ENCODE measurements around the gene FGD3. TPM values are rescaled to one million over a fixed set of nuclear protein-coding genes. Genes with fewer than 3 reads are reported as not detected.

FGD3 gene
- total RNA-seq, 4 donors from 2014 or later = 0.29 to 4.9 (median 2.9) TPM

DNA sequence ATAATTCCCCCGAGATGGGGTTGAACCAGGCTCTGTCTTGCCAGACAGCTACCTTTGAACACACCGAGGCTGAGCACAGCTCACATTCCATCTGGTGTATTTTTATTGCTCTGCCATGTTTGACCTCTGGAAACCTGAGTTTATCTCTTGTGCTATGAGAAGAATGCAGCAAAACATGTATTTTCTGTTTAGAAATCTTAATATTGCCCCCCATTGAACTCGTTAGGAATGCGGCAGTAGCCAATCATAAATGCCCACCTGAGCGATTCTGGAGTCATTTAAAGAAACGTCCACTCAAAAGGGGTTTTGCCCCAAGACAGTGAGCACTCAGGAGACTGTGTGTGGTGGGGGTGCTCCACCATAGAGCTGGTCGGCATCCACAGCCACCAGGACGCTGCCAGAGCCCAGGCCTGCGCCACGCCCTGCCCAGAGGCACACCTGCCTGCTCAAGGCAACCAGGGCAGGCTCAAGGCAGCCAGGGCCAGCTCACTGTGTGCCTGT, 26.9 kb downstream of the FGD3 start:
- Histone ChIP-seq H3K4me3 (no peak overlapping the region), H3K27ac (no peak overlapping the region), H3K4me1 (no peaks in the 10 kb centered on the region), H3K36me3 (no peaks in the 10 kb centered on the region), H3K27me3 (no peaks in the 10 kb centered on the region), H3K9me3 (no peaks in the 10 kb centered on the region)
- TF ChIP-seq, protein P1, sequence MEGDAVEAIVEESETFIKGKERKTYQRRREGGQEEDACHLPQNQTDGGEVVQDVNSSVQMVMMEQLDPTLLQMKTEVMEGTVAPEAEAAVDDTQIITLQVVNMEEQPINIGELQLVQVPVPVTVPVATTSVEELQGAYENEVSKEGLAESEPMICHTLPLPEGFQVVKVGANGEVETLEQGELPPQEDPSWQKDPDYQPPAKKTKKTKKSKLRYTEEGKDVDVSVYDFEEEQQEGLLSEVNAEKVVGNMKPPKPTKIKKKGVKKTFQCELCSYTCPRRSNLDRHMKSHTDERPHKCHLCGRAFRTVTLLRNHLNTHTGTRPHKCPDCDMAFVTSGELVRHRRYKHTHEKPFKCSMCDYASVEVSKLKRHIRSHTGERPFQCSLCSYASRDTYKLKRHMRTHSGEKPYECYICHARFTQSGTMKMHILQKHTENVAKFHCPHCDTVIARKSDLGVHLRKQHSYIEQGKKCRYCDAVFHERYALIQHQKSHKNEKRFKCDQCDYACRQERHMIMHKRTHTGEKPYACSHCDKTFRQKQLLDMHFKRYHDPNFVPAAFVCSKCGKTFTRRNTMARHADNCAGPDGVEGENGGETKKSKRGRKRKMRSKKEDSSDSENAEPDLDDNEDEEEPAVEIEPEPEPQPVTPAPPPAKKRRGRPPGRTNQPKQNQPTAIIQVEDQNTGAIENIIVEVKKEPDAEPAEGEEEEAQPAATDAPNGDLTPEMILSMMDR (IDR thresholded peaks at IDR 0.05) = no peak
- no peak for TF ChIP-seq POLR2A (IDR thresholded peaks at IDR 0.05)
- DNase-seq = no peak
- intact Hi-C loops (cut with DNase I; ENCODE audit: low total_unique reads) = no loop called here

DNA sequence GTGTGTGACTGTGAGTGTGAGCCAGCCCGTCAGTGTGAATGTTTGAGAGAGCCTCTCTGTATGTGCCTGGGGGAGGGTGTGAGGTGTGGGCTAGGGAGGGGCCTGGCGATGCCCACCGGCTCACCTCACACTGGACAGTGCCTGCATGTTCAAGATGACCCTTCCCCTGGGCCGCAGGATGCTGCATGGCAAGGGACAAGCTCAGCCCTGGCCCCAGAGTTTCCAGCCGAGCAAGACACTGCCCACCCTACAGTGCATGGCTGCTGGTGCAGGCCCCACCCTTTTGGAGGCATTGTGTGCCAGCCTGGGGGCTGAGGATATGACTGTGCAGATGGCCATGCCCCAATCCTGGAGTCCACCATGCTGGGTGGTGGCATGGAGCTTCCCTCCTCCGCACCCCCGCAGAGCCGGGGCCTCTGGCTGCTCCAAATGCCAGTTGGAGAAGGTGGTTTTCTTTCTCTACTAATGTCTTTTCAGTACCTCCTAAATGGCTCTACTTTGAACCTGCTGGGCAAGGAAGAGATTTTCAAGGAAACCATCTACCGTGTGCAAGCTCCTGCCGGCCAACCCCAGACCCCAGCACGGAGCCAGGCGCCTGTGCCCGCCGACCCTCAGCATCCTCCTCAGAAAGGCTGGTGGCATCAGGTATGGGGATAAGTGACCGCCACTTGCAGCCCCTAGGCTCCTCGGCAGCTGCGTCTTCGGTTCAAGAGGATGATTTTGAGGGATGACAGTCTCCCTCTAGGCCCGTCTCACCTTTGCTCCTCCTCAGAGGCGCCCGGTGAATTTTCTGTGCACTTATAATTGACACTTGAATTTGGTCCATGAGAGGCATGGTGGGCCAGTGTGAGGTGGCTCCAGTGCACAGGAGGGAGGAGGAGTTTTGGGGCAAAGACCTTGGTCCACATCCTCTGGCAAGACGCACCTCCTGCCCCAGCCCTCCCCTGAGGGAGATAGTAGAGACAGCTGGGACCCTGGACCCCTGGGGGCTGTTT, 27.7 kb downstream of the FGD3 start:
- Histone ChIP-seq H3K36me3 (no peaks in the 10 kb centered on the region), H3K4me3 (no peak overlapping the region), H3K27ac (no peak overlapping the region), H3K27me3 (no peaks in the 10 kb centered on the region), H3K9me3 (no peaks in the 10 kb centered on the region), H3K4me1 (no peaks in the 10 kb centered on the region)
- intact Hi-C loops (cut with DNase I; ENCODE audit: low total_unique reads) = no loop called here
- TF ChIP-seq POLR2A (IDR thresholded peaks at IDR 0.05) = no peak
- TF ChIP-seq, protein P1 (IDR thresholded peaks at IDR 0.05) = no peak
- no peak for DNase-seq

DNA sequence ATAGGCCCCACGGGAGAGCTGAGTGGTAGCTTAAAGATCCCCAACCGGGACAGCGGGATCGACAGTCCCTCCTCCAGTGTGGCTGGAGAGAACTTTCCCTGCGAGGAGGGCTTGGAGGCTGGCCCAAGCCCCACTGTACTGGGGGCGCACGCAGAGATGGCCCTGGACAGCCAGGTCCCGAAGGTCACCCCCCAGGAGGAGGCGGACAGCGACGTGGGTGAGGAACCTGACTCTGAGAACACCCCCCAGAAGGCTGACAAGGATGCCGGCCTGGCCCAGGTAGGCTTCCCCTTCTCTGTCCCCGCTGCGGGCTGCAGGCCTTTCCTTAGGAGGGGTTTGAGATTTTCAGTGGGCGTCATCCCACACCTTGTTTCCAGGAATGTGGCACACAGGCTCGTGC, 29.1 kb downstream of the FGD3 start:
- Histone ChIP-seq H3K36me3 (no peaks in the 10 kb centered on the region), H3K9me3 (no peaks in the 10 kb centered on the region), H3K27me3 (no peaks in the 10 kb centered on the region), H3K4me1 (no peaks in the 10 kb centered on the region), H3K4me3 (no peak overlapping the region), H3K27ac (no peak overlapping the region)
- intact Hi-C loops (cut with DNase I; ENCODE audit: low total_unique reads) = no loop called here
- TF ChIP-seq POLR2A (IDR thresholded peaks at IDR 0.05) = no peak
- TF ChIP-seq, protein P1 (IDR thresholded peaks at IDR 0.05) = no peak
- no peak for DNase-seq

DNA sequence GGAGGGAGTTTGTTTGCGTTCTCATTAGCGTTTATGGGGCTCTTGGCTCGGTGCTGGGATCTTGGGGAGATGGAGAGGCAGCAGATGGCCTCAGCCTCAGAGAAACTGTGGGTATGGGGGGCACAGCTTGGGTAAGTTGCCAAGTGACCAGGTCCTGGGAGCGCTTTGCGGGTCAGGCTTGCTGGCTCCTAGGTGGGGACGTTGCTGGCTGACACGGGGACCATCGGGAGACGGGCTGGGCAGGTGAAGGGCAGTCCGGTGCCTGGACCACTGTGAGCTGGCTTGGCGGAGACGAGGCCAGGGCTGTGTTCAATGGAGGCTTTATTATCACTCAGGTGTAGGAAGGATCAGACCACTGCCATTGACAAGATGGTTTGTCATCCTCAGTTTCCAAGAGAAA, 30.0 kb downstream of the FGD3 start:
- intact Hi-C loops (cut with DNase I; ENCODE audit: low total_unique reads) = no loop called here
- DNase-seq = no peak
- H3K4me1 ChIP-seq = no peaks in the 10 kb centered on the region
- TF ChIP-seq, protein P1 (IDR thresholded peaks at IDR 0.05) = no peak
- no peak for TF ChIP-seq POLR2A (IDR thresholded peaks at IDR 0.05)
- H3K27me3 ChIP-seq = no peaks in the 10 kb centered on the region
- H3K36me3 ChIP-seq = no peaks in the 10 kb centered on the region
- no peaks in the 10 kb centered on the region for H3K9me3 ChIP-seq
- no peak overlapping the region for H3K27ac ChIP-seq
- H3K4me3 ChIP-seq = no peak overlapping the region

DNA sequence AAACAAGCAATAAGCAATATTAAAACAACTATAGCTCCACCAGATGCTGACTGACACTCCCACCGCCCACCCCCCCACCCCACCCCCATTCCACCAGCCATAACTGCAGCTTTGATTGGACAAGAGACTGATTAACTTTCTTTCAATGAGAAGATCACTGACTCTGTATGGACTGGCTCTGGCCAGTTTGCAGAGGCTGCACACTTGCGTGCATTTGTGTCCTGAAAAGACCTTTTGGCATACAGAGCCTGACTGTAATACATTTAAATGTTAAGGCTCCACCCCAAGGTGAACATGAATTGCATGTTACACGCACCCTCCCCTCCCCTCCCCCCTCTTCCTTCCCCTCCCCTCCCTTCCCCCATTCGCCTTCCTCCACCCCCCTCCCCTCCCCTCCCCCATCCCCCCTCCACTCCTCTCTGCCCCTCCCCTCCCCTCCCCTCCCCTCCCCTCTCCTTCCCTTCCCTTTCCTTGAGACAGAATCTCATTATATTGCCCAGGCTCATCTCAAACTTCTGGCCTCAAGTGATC, 31.1 kb downstream of the FGD3 start:
- no peak for DNase-seq
- no peaks in the 10 kb centered on the region for H3K36me3 ChIP-seq
- H3K27ac ChIP-seq = no peak overlapping the region
- no peaks in the 10 kb centered on the region for H3K27me3 ChIP-seq
- no peaks in the 10 kb centered on the region for H3K9me3 ChIP-seq
- H3K4me1 ChIP-seq = no peaks in the 10 kb centered on the region
- TF ChIP-seq, protein P1 (IDR thresholded peaks at IDR 0.05) = no peak
- TF ChIP-seq POLR2A (IDR thresholded peaks at IDR 0.05) = no peak
- H3K4me3 ChIP-seq = no peak overlapping the region
- intact Hi-C loops (cut with DNase I; ENCODE audit: low total_unique reads) = no loop called here
